Adrenal gland (tissue), 12 donors: Measurements from ENCODE around the gene RAB30. TPM values are rescaled to one million over a fixed set of nuclear protein-coding genes. Genes with fewer than 3 reads are reported as not detected.

Source experiments
- DNase-seq, 7 donors: peaks; one replicate each; pipeline ENCODE4 v3.0.0-alpha.2; 2019 to 2020
- H3K27ac ChIP-seq, 5 donors: fragments of 200-600 bp; sonication (generic) in 4 of 5; 1 replicate in 3 of 5; 2 replicates in 2 of 5; pipeline versions ENCODE4 v1.5.1 to v1.8.0; 2016 to 2020; ENCODE audit warnings: mild to moderate bottlenecking in 1 of 5
- H3K27me3 ChIP-seq: fragments of 200-600 bp; 2 replicates; pipeline ENCODE4 v1.8.0; 2021
- H3K36me3 ChIP-seq, 2 donors: fragments of 200-600 bp; replicated peaks in 1 of 2; 1 replicate in 1 of 2; 2 replicates in 1 of 2; pipeline versions ENCODE4 v1.5.1 to v1.8.0; 2018 to 2022
- H3K4me1 ChIP-seq, 2 donors: fragments of 200-600 bp; replicated peaks in 1 of 2; 1 replicate in 1 of 2; 2 replicates in 1 of 2; pipeline versions ENCODE4 v1.5.1 to v1.8.0; 2018 to 2021
- H3K4me3 ChIP-seq, 4 donors: fragments of 200-600 bp; sonication (generic) in 3 of 4; one replicate each; pipeline ENCODE4 v1.5.1; 2016 to 2018
- H3K9me3 ChIP-seq, 3 donors: fragments of 200-600 bp; sonication (generic) in 1 of 3; replicated peaks in 1 of 3; 1 replicate in 2 of 3; 2 replicates in 1 of 3; pipeline versions ENCODE4 v1.5.1 to v1.8.0; 2016 to 2021
- CTCF ChIP-seq, 6 experiments: fragments of 450-650 bp in 4 of 6; fragments of 200-600 bp in 2 of 6; sonication (generic) in 1 of 6; IDR thresholded peaks; 1 replicate in 5 of 6; 2 replicates in 1 of 6; pipeline versions ENCODE4 v1.5.1 to v1.8.0; 2016 to 2021; ENCODE audit warnings: antibody characterized with exemption in 6 of 6, mild to moderate bottlenecking in 2 of 6, moderate library complexity in 1 of 6
- POLR2A ChIP-seq, 2 donors: fragments of 450-650 bp; IDR thresholded peaks; one replicate each; pipeline ENCODE4 v1.6.1; 2017; ENCODE audit warnings: antibody characterized with exemption in 2 of 2, mild to moderate bottlenecking in 2 of 2, moderate library complexity in 1 of 2
- WGBS, 4 donors: extraction: QIAGEN DNeasy Blood & Tissue Kit in 2 of 4; methylation state at CpG; one replicate each; pipeline versions ENCODE4 v1.1.5 to v1.1.7; 2013 to 2017; 5-methylcytosine and 5-hydroxymethylcytosine counted together
- intact Hi-C, 2 donors: fragments of 100-400 bp; cut with DNase I; formaldehyde crosslinking; loops; one replicate each; pipeline versions ENCODE4 v1.14.1 to v1.15.0; 2022 to 2023
- polyA plus RNA-seq, 3 donors: library from polyadenylated mRNA; stranded (reverse); fragments of 200-250 nt in 2 of 3; fragments of 350-450 nt in 1 of 3; fragmentation: Illumina TruSeq in 1 of 3; extraction: RNeasy Lipid Tissue Mini Kit (QIAGEN cat#74804) in 1 of 3; gene quantifications; one replicate each; pipeline ENCODE4 v1.2.3, GENCODE V29; 2013 to 2014
- total RNA-seq, 9 donors: library from RNA; depleted of rRNA in 4 of 9; stranded (reverse); fragments of >200 nt in 4 of 9; fragments of 120-200 nt in 1 of 9; fragmentation: NEBNext Ultra II Directional in 1 of 9; extraction: Animal tissue kit (Norgen Biotek cat#: 25700) in 1 of 9; gene quantifications; one replicate each; pipeline versions ENCODE4 v1.1.0 to v1.2.4, GENCODE V29; 2013 to 2023
- donor health status: healthy with polysubstance abuse.
- donor health status: Bipolar disorder and iron deficiency.
- donor health status: DM: yes; HTN: yes; CAD: no.
- donor health status: DM: no; HTN: no; CAD: no.
- donor health status: DM: no; HTN: no; CAD: no.
- donor health status: DM: yes; HTN: yes; CAD: no.

Gene RAB30
- total and polyA plus RNA-seq, 12 donors: 5.1 to 69.4 (median 41.7) TPM

DNA sequence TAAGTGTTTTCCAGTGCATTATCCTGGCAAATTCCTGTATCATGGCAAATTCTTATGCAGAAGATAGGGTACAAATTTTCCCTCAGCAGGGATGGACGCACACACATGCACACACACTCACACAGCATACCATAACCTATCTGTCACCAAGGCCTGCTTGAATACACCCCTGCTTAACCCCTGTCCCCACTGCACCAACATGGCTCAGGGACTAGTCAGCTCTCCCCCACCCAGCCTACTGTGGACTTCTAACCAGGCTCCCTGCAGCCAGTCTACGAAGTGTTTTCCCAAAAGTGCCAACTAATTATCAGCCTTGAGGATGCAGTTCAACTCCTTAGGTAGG lies 63.1 kb downstream of the RAB30 start:
- H3K4me1 ChIP-seq: peaks cover 34 to 72% of the 10 kb centered on the region in 2 donors

DNA sequence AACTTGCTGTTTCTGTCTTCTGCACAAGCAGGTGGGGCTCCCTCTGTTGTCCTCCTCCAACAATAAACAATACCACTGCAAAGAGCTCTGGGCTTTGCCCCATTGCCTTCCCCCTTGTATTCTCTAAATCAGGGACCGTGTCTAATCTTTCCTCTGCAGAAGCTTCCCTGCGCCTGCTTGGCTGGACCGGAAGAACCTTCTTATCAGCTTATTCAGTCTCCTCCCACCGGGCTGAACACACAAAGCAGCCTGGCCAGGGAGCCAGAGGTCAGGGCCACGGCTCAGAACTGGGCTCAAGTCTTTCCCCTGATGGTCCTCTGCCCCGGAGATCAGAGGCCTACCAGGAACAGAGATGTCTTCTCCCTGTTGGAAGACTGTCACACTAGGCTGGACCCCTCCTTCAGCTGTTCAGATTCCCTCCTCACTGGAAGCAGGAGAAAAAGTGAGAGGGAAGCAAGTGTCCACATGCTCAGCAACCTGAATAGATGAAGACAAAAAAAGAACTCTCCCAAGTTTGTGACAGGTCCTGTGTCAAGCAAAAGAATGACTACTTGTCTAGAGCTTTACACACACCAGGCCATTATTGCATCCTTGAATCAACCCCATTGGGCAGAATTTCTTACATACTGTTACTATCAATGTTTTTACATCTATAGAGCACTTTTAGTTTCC lies 63.7 kb downstream of the RAB30 start:
- Histone ChIP-seq H3K36me3 (no peaks in the 10 kb centered on the region), H3K4me3 (peak overlapping the region in 1 of 4 donors; percentile 4), H3K27me3 (no peaks in the 10 kb centered on the region), H3K9me3 (no peaks in the 10 kb centered on the region), H3K4me1 (peaks cover 34 to 67% of the 10 kb centered on the region in 2 donors), H3K27ac (peak overlapping the region; percentile 15 to 77 (median 71))
- peak; percentile 44 to 89 (median 79) for DNase-seq
- intact Hi-C loops: no loop called here
- 0 to 10% (median 7%) methylated on average over 6 of the region's 6 CpGs for WGBS, 4 donors
- peak in 1 of 2 donors; percentile 53 for TF ChIP-seq POLR2A (IDR thresholded peaks at IDR 0.05)
- TF ChIP-seq CTCF (IDR thresholded peaks at IDR 0.05): no peak

More for the DNA sequence above, 63.1 kb downstream of the RAB30 start:
- Histone ChIP-seq H3K27me3 (no peaks in the 10 kb centered on the region), H3K36me3 (no peaks in the 10 kb centered on the region), H3K27ac (peak overlapping the region; percentile 15 to 77 (median 71)), H3K9me3 (no peaks in the 10 kb centered on the region), H3K4me3 (no peak overlapping the region)
- intact Hi-C loops: no loop called here
- no peak for TF ChIP-seq CTCF (IDR thresholded peaks at IDR 0.05)
- WGBS, 4 donors: 89 to 100% (median 93%) methylated on average over 2 of the region's 2 CpGs
- no peak for DNase-seq

DNA sequence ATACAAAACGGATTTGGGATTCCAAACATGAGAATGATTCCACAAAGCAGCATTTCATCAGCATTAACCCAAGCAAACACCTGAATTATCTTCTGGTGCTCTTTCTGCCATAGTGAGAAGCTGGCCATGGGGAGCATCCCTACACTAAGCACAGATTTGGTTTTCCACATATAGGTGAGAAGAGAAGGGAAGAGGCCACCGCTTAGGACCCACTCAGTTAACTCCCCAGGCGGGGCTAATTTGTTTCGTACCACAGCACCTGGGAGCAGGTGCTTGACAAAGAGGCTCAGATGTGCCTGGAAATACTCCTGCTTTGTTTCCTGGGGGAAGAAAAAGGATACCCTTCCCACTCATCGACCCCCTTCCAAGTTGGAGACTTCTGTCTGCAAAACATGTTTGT lies 64.2 kb downstream of the RAB30 start:
- no peak for DNase-seq
- TF ChIP-seq CTCF (IDR thresholded peaks at IDR 0.05): no peak
- no peak for TF ChIP-seq POLR2A (IDR thresholded peaks at IDR 0.05)
- H3K9me3 ChIP-seq: no peaks in the 10 kb centered on the region
- intact Hi-C loops: no loop called here
- peaks cover 34 to 64% of the 10 kb centered on the region in 2 donors for H3K4me1 ChIP-seq
- 67 to 73% (median 68%) methylated on average over 5 of the region's 5 CpGs for WGBS, 4 donors
- H3K27me3 ChIP-seq: no peaks in the 10 kb centered on the region
- peak overlapping the region in 1 of 4 donors; percentile 4 for H3K4me3 ChIP-seq
- no peaks in the 10 kb centered on the region for H3K36me3 ChIP-seq
- peak overlapping the region; percentile 15 to 77 (median 71) for H3K27ac ChIP-seq

DNA sequence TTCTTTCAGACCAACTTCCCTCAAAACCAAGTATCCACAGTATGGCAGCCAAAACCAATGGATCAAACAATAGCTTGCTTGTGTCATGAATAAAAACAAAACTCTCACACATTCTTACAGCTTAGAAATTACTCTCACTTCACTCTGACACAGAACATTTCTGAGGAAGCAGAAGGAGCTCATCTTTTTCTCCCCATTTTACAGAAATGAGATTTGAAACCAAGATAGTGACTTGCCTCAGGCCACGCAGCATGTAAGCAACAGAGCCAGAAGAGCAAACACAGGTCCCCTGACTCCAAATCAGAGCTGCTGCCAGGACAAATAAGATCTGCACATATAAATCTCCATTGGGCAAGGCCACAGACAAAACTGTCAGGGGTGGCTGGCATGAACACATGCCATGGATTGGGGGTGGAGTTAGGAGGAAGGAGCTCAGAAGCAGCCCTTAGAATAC lies 64.8 kb downstream of the RAB30 start:
- H3K36me3 ChIP-seq: no peaks in the 10 kb centered on the region
- H3K27ac ChIP-seq: peak overlapping the region in 4 of 5 donors; percentile 15 to 71 (median 59)
- H3K4me3 ChIP-seq: no peak overlapping the region
- TF ChIP-seq POLR2A (IDR thresholded peaks at IDR 0.05) (no peak), CTCF (IDR thresholded peaks at IDR 0.05) (no peak)
- peaks cover 29 to 58% of the 10 kb centered on the region in 2 donors for H3K4me1 ChIP-seq
- no peaks in the 10 kb centered on the region for H3K27me3 ChIP-seq
- WGBS, 4 donors: 26 to 49% (median 37%) methylated on average over 1 of the region's 1 CpG
- no peaks in the 10 kb centered on the region for H3K9me3 ChIP-seq
- intact Hi-C loops: no loop called here
- peak; percentile 52 to 83 (median 69) for DNase-seq
